HepG2 (cell line): ENCODE measurements around the gene S100A4.

ENCODE experiments used
- TIGD3 ChIP-seq: sonication (generic); formaldehyde crosslinking; IDR thresholded peaks from 2 replicates; pipeline ENCODE4 v1.5.1; 2020; ENCODE audit warnings: mild to moderate bottlenecking, missing genetic modification reagents, borderline replicate concordance
- ZNF430 ChIP-seq: sonication (generic); formaldehyde crosslinking; IDR thresholded peaks from 2 replicates; pipeline ENCODE4 v1.9.0; 2021; ENCODE audit warnings: mild to moderate bottlenecking, missing genetic modification reagents

GRCh38 chr1:153546796-153547559 lies 1.4 kb upstream of the S100A4 start:
- TF ChIP-seq ZNF430 (CRISPR knock-in tag) = no peak
- no peak for TF ChIP-seq TIGD3
